Islet of Langerhans (tissue), 1 donor: ENCODE results near the gene PRDM16.

Experiments used
- FAIRE-seq: peaks from one replicate; lab custom pipeline; 2011; peaks lifted over from hg19 to GRCh38; lab: Jason Lieb, UNC

The PRDM16 gene

DNA sequence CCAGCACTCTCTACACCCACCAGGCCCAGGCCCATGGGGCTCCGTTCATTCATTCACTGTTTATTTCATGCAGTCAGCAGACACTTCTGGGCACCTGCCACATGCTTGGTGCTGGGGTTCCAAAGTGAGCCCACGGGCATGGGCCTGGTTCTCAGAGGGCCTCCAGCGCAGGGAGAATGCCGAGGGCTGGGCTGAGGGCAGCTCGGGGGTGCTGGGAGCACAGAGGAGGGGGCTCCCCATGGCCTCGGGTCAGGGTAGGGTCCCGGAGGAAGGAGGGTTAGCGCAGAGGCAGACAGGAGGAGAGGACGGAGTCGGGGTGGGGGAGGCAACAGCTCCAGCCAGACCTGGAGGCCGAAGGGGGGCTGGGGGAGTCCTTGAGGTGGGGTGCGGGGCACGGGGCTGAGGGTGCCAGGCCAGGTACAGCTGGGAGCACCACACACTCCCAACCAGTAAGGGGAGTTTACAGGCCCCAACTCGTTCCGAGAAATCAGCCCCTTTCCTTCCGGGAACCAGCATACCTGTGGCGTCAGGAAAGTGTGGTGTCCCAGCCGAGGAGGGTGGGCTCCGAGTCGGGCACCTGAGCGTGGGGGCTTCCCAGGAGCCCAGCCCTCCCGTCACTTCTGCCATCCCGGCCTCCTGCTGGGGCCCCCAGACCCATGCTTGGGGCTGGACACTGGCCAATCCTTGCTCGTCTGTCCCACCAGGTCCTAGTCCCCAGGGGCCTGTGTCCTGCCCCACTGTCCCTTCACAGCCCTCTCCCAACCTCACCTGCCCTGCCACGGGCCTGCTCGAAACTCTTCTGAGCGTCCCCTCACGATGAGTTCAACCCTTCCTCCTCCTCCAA lies 396.3 kb downstream of the PRDM16 start:
- FAIRE-seq, result no peak

DNA sequence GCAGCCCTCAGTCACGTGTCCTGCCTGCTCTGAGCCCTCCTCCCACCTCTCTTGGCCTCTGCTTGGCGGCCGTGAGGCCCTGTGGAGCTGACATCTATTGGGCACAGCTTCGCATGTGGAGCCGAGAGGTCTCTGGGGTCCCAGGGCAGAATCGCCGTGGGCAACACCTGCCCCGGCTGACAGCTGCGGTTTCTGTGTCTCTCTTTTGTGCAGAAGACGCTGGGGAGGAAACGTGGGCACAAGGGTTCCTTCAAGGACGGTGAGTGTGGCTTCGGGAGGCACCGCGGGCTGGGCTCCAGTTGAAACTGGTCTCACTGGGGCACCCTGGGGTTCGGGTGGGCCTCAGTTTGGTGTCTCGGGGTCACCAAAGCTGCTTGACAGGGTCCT lies 396.9 kb downstream of the PRDM16 start:
- FAIRE-seq, result no peak

DNA sequence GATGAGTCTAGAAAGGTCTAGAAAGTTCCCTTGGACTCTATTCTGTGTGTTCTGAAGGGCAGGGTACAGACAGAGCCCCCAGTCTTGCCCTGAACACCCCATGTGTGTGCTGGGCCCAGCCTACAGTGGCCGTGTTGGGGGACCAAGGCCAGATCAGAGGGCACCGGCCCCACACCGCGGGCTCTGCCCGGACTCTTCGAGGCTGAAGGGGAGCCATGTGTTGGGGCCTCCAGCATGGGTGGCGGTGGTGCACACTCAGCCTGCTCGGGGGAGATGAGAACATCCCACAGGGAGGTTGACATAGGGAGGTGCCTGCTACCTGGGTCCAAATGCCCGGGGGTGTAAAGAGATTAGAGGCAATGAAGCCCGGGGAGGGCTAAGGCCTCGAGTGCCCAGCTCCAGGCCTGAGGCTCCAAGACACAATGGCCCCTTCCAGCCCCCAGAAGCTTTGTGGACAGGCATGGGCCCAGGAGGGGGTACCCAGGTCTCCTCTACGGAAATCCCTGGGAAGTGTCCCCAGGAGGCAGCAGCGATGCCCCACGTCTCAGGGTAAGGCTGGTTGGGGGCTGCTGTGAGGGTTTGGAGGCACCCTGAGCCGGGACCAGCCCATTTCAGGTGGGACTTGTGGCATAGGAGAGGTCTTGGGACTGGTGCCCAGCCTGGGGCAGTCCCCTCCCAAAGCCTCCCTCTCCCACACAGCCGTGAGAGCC lies 397.5 kb downstream of the PRDM16 start:
- FAIRE-seq, result no peak

DNA sequence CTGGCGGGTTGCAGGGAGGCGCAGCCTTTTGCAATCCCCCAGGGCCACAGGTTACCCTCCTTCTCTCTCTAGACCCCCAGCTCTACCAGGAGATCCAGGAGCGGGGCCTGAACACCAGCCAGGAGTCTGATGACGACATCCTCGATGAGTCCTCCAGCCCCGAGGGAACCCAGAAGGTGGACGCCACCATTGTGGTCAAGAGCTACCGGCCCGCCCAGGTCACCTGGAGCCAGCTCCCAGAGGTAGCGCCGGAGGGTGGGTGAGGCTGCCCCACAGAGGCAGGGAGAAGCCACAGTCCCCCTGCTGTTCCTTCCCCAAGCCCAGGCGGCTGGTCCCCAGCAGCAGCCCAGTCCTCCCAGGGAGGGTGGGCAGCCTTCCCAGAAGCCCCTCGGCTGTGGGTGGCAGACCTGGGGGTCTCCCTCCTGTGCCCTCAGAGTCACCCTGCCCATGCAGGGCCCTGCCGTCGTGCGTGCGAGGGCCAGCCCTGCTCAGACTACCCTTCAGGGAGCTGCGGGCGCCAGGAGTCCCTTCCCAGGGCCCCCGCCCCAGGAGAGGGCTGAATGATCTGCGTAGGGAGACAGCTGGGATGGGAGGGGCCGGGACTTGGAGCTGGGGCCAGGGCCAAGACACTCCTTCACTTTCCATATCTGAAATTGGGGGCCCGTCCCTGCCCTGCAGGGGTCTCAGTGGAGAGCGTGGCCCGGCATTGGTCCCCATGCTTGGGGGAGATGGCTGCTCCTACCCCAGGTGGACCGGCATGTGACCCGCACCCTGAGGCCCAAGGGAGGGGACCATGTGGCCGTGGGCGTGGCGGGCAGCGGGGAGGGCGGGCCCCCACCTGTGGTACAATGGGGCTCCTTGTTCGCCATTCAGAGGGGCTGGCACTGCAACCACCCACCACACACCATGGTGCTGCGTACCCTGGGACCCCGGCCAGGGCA lies 398.4 kb downstream of the PRDM16 start:
- no peak for FAIRE-seq

DNA sequence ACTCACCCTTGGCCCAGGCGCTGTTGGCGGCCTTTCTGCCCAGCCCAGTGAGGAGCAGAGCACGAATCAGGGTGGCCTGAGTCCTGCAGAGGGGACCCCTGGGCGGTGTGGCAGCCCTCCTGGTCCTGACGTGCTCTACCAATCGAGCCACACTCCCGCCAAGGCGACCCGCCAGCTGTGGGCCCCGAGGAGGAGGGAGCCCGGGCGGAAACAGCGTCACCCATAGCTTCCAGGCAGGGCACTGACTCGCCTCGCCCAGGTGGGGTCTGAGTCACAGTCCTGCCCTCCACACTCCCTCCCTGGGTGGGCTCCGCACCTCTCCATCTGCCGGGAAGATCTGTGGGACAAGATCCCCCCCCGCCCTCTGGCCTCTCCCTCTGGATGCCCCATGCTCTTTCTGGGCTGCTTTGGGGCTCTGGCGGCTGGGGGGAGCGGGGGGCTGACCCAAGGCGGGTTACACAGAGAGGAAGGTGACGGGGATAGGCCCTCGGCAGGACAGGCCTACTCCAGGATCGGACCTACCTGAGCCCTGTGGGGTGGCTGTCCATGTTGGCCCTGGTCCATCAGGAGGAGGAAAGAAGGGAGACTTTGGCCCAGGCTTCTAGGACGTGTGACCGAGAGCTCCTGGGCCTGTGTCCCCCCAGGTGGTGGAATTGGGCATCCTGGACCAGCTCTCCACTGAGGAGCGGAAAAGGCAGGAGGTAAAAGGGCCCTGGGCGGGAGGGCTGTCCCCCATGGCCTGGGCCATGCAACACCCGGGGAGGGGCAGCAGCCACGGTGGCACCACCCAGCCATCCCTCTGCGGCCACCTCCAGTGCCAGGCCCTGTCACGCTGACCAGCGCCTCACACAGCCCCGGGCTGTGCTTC lies 399.5 kb downstream of the PRDM16 start:
- FAIRE-seq, result no peak

DNA sequence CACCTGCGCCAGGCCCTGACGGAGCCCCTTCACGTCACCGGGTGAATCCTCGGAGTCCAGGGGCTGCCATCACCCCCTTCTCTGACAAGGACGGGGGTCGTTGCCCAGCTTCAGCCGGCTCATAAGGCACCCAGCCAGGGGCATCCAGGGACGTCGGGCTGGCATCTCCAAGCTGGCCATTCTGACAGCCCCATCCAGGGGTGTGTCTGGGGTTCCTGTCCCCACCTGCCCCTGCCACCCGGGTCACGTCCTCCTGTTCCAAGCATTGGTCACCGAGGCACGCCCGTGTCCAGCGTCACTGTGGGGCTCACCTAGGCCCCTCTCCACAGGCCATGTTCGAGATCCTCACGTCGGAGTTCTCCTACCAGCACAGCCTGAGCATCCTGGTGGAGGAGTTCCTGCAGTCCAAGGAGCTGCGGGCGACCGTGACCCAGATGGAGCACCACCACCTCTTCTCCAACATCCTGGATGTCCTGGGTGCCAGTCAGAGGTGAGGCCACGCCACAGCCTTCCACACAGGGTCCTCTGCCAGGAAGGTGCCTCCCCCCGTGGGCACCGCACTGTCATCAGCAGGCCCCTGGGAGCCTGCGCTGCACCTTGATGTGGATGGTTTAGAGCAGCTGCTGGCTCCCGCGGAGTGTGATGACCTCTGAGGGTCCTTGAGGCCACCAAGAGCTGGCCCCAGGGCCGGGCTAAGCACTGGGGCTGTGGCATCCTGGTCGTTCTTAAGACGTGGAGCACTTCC lies 400.3 kb downstream of the PRDM16 start:
- no peak for FAIRE-seq

DNA sequence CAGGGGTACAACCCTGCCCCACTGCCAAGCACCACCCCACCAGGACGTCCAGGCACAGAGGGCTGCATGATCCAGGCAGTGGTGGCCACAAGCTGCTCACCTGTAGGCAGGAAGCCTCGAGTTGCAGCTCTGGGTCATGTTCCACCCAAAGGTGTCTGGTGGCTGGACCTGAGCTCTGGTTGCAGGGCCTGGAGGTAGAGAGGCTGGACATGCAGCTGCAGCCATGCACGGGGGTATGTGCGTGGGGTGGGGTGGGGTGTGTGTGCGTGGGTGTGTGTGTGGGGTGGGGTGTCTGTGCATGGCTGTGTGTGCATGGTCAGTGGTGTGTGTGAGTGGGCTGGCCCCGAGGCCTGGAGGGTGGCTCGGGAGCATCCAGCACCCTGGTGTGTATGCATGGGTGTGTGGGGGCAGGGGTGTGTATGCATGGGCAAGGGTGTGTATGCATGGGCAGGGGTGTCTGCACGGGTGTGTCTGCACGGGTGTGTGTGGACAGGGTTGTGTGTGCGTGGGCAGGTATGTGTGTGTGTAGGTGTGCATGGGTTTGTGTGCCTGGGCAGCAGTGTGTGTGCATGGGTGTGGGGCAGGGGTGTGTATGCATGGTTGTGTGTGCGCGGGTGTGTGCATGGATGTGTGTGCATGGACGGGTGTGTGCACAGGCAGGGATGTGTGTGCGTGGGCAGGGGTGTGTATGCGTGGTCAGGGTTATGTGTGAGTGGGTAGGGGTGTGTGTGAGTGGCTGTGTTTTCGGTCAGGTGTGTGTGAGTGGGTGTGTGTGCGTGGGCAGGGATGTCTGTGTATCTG lies 401.0 kb downstream of the PRDM16 start:
- no peak for FAIRE-seq

DNA sequence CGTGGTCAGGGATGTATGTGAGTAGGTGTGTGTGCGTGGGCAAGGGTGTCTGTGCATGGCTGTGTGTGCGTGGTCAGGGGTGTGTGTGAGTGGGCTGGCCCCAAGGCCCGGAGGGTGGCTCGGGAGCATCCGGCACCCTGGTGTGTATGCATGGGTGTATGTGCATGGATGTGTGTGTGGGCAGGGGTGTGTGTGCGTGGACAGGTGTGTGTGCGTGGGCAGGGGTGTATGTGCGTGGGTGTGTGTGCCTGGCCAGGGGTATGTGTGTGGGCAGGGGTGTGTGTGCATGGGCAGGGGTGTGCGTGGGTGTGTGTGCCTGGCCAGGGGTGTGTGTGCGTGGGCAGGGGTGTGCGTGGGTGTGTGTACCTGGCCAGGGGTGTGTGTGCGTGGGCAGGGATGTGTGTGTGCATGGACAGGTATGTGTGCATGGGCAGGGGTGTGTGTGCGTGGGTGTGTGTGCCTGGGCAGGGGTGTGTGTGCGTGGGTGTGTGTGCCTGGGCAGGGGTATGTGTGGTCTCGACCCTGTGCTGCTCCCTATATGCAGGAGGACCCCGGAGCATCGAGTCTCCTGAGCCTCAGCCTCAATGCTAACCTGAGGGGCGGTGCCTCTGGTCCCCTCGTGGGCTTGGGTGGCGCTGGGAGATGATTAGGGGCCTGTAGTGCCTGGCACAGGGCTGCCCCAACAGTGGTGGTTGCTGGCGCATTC lies 401.8 kb downstream of the PRDM16 start:
- FAIRE-seq, result no peak

DNA sequence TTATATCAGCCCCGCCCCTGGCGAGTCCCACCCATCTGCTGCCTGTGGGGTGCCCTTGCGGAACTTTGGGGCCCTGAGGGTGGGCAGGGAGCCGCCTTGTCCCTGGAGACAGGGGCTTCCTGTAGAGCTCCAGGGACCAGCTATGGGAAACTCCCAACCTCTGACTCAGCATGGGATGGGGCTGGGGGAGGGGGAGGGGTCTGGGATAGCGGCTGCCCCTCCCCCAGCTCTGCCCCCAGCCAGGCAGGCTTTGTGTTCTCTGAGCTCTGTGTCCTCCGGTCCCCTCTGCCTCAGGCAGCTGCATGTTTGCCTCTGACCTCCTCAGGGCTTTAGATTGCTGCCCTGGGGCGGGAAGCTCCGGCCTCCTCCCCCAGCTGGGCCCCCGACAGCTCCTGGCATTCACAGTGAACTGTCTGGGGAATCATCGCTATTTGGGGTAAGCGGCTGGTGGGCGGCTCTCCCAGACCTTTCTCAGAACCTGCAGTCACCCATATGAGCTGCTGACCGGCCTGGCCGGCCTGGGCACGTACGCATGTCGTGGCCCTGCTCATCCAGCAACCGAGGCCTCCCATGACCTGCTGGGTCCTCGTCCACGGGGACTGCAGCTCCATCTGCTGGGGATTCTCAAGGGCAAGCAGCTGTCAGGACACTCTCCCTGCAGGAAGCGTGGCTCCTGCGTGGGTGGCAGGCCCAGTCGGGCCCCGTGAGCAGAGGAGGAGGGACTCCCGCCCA lies 402.5 kb downstream of the PRDM16 start:
- FAIRE-seq, result no peak

DNA sequence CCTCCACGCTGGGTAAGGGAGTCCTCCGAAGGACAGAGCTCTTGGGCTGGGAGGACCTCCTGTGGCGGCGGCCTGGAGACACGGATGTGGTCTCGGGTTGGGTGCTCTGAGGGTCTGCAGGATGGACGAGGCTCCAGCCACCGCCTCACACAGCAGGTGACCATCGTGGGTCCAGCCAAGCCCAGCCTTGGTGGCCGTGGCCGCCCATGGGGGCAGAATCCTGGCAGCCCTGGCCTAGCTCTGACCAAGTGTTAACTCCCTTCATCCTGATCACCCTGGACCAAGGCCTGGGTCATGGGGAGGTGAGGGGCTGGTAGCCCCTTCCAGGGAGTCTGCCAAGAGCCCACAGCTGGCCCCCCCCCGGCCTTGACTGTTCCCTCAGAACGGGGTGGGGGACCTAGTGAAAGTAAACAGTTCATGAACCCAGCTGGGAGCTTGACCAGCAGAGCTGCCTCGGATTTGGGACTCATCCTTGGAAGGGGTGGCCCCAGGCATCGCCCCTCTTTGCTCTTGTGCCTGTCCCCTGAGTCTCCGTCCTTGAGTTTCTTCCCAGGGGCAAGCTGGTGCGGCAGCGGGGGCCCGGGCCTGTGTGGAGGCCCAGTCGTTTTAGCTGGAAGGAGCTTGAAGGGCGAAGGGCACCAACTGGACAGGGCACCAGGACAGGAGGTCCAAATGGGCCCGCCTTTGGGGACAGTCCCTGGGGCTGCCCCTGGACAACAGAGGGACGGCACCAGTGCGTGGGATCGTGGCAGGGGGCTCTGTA lies 403.3 kb downstream of the PRDM16 start:
- FAIRE-seq, result no peak

DNA sequence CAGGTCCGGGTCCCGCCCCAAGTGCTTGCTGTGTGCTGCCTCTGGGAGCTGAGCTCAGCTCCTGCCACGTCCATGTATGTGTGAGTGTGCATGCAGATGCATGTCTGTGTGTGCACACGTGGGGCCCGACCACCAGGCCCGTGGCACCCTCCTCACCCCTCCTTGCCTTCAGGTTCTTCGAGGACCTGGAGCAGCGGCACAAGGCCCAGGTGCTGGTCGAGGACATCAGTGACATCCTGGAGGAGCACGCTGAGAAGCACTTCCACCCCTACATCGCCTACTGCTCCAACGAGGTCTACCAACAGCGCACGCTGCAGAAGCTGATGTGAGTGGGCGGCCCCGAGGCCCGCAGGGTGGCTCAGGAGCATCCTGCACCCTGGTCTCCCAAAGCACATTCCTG lies 403.9 kb downstream of the PRDM16 start:
- no peak for FAIRE-seq

DNA sequence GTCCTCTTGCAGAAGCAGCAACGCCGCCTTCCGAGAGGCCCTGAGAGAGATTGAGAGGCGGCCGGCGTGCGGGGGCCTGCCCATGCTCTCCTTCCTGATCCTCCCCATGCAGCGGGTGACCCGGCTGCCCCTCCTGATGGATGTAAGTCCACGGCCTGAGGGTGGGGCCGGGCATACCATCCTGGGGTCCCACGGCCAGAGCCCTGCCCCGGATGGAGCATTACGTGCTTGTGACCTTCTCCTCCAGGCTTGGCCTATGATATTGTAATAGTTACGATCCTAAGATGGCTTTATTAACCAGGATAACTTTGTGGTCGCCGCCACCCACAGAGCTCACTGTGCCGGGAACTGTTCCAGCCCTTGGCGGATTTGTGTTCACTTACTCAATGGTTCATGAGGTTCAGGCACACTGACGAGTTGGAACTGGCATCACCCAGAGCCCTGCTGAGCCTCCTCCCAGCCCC lies 404.4 kb downstream of the PRDM16 start:
- FAIRE-seq, result no peak

DNA sequence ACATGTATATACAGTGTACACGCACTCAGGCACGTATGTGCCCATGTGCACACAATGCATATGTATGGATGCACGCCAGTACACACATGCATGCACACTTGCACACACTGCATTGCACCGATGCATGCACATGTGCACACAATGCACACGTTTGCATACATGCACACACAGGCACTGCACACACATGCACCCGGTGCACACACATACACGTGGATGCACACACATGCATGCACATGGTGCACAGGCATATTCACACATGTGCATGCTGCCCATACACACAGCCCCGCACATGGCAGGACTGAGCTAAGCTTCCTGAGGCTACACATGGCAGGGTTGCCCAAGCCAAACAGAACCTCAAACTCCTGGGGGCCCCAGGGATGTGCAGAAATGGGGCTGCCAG lies 405.0 kb downstream of the PRDM16 start:
- FAIRE-seq, result no peak

DNA sequence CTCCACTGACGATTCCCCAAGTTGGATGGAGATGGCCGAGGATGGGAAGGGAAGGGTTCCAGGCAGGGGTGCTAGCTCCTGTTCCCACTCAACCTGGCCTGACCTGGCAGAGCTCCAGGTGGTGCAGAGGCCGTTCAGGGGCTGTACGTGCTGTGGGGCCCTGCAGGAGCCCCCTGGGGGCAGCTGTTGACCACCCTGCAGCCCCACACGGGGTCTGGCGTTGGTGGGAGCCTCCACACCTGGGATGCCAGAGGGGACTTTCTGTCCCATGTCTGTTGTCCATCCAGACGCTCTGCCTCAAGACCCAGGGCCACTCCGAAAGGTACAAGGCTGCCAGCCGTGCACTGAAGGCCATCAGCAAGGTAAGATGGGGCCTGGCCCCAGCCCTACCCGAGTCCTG lies 405.4 kb downstream of the PRDM16 start:
- FAIRE-seq, result no peak

DNA sequence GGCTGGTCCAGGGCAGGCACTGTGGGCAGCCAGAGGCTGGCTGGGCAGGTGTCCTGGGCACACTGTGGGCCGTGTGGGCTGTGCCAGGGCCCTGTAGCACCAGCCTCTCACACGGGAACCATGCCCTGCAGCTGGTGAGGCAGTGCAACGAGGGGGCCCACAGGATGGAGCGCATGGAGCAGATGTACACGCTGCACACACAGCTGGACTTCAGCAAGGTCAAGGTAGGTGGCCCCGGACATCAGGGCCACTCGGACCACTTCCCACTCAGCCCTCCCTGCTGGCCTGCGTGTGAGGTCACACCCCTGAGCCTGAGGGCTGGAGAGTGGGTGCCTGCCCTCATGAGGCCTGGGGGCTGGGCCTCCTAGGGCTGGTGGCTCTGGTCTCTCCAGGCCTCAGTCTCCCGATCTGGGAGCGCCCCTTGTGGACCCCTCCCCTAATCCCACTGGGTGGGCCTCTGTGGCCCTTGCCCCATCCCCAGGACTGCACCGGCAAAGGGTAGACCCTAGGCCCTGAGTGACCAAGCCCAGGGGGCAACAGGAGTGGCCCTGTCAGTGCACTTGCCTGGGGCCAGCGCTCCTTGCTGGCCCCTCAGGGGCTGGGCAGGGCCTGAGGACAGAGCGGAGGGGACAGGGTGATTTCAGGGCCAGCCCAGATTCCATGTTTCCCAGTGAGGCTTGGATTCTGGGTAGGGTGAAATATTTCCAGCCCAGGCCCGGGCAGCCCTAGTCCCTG lies 407.0 kb downstream of the PRDM16 start:
- FAIRE-seq, result no peak

DNA sequence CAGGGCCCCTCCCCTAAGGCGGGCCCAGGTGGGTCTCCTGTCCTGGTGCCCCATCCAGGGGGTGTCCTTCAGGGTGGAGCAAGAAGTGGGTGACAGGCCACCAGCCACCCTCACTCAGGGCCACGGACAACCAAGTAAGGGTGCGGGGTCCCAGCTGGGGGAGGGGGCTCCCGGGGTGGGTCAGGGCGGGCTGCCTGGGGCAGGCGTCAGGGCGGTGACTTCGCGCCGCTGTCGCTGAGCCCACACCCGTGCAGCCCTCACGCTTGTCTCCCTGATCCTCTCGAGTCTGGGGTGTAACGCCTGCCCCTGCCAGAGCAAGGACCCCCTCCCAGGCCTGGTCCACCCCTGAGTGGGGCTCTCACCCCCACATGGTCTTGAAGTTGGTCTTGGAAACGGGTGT lies 407.7 kb downstream of the PRDM16 start:
- no peak for FAIRE-seq
